Measurements from ENCODE around the gene ALDH18A1.

GRCh38 chr10:95597788-95598187 is 58.7 kb downstream of the ALDH18A1 start:
- no peak for TF ChIP-seq CTCF (IDR thresholded peaks at IDR 0.05 in 2 of 3, conservative IDR thresholded peaks at IDR 0.05 in 1 of 3; ENCODE audit: borderline replicate concordance in 1 of 3, insufficient read depth in 1 of 3, low read depth in 2 of 3, low read length in 2 of 3)
- TF ChIP-seq FOSL1 (IDR thresholded peaks at IDR 0.05; ENCODE audit: low read depth), result no peak
- no peak for TF ChIP-seq ELF1 (IDR thresholded peaks at IDR 0.05; ENCODE audit: borderline replicate concordance, low read depth)
- no peak for TF ChIP-seq REST (IDR thresholded peaks at IDR 0.05; ENCODE audit: low read depth)
- no peak for TF ChIP-seq POLR2A (IDR thresholded peaks at IDR 0.05; ENCODE audit: borderline replicate concordance, extremely low read depth, insufficient read depth, insufficient read length)
- no peak for TF ChIP-seq RAD21 (IDR thresholded peaks at IDR 0.05; ENCODE audit: low read depth)
- no peak for TF ChIP-seq POLR2AphosphoS5 (IDR thresholded peaks at IDR 0.05; ENCODE audit: low read depth, low read length)
- TF ChIP-seq ZBTB33 (IDR thresholded peaks at IDR 0.05; ENCODE audit: extremely low read depth, insufficient replicate concordance, low read length), result no peak
